SH-SY5Y (cell line): ENCODE results near the gene RBM33.

Source experiments
- GATA2 ChIP-seq: IDR thresholded peaks from 2 replicates; pipeline ENCODE4 v1.6.1; 2011; ENCODE audit warnings: mild to moderate bottlenecking, low read depth, low read length
- GATA3 ChIP-seq: IDR thresholded peaks from 2 replicates; pipeline ENCODE4 v1.6.1; 2011; ENCODE audit warnings: low read depth, mild to moderate bottlenecking, low read length, moderate library complexity

GRCh38 chr7:155818820-155819168, 174.3 kb downstream of the RBM33 start:
- TF ChIP-seq GATA2 (no peak), GATA3 (no peak)
